Caki2 (cell line): ENCODE measurements around the gene SPDYE8. TPM values are rescaled to one million over a fixed set of nuclear protein-coding genes. Genes with fewer than 3 reads are reported as not detected.

Experiments used
- total RNA-seq: library from RNA; depleted of rRNA; stranded (reverse); fragments of >200 nt; shearing (Covaris generic); gene quantifications from 2 replicates; pipeline ENCODE4 v1.2.3, GENCODE V29; 2014; ENCODE audit warnings: low replicate concordance; rRNA removed

SPDYE8 gene
- total RNA-seq, 1 experiment from 2014 or later: not detected

Other genes starting within 250 kb of the SPDYE8 start
- gene TYW1B, start 201.6 kb downstream of the SPDYE8 start, total RNA-seq: 0.09 and 0.78 TPM in 2 replicates
- 2.7 and 3.6 TPM in 2 replicates for gene POM121, start 104.7 kb downstream of the SPDYE8 start, total RNA-seq
- gene TRIM74, start 60.3 kb downstream of the SPDYE8 start, total RNA-seq: 0.96 TPM in 1 of 2 replicates, not detected in the other
- gene SPDYE11, start 28.1 kb upstream of the SPDYE8 start, total RNA-seq: not detected in 2 replicates
- not detected in 2 replicates for gene SPDYE9, start 56.3 kb upstream of the SPDYE8 start, total RNA-seq